Measurements from ENCODE around the gene VSIG4.
"Not testable (repeated sequence)": the region's sequence is repeated elsewhere in the genome, so short reads cannot be mapped to it uniquely, and the experiment has no call there.

The VSIG4 gene

DNA sequence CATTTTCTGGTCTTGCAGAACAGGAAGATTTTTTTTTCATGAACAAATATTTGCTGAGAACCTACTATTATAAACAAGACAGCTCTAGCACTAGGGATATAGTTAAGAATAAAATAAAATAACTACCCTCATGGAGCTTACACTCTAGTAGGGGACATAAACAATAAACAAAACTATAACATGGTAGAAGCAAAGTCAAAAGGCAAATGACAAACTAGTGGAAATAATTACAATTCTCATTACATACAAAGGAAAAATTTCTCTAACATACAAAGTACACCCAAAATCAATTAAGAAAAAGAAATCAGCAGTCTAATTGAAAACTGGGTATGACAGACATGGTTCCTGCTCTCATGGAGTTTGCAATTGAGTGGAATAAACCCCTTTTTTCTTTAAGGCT lies 32.0 kb downstream of the VSIG4 start:
- DNase-seq, result no peak

DNA sequence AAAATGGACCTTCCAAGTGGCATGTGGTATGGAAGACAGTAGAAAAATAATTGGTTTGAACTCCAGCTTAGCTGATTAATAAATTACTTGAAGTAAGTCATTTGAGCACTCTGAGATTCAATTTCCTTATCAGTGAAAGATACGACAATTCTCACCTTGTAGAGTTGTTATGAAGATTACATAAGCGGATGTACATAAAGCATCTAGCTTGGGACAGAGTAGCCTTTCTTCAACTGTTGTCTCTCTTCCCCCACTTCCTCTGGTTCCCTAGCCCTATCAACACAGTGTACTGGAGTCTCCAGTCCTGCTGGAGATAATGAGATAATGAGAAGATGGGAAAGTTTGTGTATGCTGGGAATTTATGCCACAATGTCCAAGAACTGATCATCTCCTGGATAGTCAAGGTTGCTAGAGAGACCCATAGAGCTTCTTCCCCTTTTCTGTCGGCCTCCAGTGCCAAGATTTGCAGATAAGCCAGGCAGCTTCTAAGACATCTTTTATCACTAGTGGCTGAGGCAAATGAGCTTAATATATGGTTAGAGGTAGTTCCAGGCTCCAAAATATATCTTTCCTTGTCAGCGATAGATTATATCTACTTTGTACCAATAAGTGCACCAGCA lies 33.9 kb downstream of the VSIG4 start:
- DNase-seq, result peak; percentile 79

DNA sequence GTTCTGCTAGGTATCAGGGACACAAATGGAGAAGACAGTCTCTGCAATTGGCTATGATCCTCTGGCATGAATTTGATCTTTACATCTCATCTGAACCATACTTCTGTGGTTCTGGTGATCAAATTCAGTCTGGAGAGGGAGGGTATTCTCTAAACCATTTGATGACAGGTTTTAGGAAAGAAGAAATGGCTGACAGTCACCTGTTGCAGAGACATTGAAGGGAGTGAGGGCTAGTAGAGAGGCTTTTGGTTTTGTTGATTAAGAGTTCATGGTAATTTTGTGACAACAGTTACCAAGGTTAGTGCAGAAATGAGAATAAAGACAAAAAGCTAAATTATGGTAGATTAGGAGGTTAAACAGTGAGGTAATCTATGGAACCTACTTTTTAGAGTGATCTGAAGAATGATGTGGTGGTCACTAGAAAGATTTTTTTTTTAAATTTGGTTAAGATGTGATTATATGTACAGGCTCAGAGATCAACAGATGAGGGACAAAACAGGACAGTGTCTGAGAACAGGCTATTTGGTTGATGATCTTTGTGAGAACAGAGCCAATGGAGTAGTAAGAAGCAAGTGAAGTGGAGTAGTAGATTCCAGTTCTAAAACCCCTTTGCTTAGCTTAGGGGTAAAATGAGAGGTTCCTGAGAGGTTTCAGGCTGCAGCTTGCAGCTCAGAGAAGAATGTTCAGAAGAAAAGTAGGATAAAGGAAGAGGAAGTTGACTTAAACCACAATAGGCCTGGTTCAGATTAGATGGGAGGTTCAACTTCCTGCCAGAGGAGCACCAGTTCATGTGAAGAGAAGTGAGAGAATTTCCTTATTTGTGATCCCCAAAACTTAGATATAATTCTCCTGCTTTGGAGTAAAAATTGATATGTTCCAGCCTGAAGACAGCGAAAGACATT lies 34.7 kb downstream of the VSIG4 start:
- DNase-seq, result peak; percentile 88

DNA sequence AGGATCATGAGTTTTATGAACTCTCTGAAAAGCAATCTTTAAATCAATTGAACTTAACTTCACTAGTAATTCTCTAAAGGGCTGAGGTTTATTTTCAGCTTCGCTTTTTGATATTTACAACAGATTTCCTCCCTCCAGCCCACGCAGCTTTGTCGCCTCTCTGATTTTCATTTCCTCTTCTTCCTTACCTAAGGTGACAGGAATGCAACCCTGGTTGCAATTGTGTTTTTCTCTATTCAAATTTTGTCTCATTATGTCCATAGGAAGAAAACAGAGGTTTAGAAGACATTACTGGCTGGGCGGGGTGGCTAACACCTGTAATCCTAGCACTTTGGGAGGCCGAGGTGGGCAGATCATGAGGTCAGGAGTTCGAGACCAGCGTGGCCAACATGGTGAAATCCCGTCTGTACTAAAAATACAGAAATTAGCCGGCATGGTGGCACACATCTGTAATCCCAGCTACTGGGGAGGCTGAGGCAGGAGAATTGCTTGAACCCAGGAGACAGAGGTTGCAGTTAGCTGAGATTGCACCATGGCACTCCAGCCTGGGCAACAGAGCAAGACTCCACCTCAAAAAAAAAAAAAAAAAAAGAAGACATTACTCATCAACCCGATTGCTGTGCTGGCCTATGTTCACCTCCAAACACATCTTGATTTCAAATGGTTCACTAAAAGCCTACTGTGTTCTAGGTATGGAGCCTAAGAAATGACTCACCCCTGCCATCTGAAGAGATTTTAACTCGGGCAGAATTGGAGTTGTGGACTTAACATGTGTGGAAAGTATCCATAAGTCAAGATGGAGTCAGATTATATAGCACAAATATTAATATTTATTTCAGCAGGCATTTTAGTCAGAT lies 36.8 kb downstream of the VSIG4 start:
- no peak for DNase-seq

DNA sequence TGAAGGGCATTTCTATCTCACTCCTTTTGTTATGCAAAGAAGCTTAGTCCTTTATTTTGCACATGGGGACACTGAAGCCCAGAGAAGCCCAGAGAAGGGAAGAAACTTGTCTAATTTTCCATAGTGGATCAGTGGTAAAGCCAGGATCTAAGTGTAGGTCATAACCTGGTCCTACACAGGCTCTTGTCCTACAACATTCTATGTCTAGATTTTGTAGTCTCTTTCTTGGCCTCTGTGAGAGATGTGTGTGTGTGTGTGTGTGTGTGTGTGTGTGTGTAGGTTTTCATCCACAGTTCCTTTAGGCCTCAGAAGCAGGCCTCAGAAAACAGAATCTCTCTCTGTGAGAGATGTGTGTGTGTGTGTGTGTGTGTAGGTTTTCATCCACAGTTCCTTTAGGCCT lies 38.3 kb downstream of the VSIG4 start:
- DNase-seq, result no peak

DNA sequence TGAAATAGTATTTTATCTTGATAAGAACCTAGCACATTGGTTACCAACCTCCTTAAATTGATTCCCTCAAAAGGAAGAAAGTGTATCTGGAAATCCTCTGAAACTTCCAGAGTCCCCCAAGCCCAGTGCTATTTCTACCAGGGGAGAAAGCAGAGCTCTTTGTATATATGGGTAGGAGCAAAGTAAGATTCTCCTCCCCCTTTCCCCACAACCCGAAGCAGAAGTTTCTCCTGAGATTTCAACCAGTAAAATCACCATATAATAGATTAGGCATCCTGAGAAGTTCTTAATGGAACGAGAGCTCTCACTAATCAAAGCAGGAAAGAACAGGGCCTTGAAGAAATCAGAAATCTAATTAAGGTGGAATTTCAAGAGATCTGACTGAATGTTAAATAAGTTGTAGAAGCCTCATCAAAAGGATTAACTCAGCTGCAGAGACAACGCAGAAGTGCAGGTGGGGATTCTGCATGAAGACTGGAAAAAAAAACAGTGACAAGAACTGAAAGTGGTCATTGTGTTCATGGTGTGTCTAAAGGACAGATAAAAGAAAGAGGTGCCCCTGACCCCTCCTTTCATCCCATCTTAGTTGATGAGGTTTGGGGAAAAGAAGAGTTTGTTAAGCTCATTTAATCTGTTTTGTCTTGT lies 39.1 kb downstream of the VSIG4 start:
- no peak for DNase-seq

DNA sequence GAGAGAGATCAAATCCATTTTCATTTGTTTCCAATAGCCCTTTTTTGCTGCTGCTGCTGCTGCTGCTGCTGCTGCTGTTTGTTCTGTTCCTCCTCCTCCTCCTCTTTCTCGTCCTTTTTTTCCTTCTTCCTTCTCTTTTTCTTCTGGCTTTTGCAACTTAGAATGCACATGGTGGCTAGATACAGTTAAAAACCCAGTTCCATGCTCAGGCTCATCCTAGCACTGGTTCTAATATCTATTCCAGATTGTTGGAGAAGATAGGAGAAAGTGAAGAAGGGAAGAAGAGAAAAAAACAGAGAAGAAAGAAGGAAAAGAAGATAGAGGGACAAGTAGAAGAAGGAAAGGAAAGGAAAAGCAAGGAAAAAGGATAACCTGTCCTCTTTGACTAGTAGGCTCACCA lies 39.7 kb downstream of the VSIG4 start:
- no peak for DNase-seq

DNA sequence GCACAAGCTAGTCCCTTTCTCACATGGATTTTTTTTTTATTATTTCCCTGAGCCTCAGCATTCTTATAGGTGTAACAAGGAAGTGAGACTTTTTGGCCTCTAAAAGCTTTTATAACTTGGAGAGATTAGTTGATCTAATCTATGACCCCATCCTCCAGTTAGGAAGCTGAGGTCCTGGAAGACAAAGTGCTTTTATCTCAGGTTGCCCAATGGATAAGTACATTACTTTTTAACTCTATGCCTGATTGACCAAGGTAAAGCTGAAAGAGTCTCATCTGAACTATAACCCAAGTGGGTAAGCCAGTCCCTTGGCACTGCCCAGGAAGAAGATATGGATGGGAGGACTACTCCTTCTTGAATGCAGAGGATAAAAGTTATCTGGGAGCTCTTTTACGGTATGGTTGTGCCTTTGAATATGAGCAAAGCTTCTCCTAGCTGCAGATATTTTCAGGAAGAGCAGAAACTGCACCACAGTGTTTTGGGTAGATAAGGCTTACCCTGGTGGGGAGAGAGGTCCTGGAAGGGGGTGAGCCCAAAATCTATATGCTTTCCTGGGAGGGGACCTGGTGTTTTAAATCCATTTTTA lies 40.2 kb downstream of the VSIG4 start:
- DNase-seq, result peak; percentile 83

DNA sequence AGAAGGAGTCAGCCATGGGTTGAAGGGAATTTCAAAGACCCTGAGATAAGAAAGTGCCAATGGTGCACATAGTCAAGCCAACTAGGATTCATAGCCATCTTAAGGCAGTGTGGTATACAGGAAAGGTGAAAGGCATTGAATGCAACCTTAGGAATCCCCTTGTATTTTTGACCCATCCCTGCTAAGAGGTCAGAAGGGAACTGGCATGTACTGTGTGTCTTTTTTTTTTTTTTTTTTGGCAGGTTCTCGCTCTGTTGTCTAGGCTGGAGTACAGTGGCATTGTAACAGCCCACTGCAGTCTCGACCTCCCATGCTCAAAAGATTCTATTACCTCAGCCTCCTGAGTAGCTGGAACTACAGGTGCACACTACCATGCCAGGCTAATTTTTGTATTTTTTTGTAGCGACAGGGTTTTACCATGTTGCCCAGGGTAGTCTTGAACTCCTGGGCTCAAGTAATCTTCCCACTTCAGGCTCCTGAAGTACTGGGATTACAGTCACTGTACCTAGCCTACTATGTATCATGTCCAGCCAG lies 40.8 kb downstream of the VSIG4 start:
- no peak for DNase-seq

DNA sequence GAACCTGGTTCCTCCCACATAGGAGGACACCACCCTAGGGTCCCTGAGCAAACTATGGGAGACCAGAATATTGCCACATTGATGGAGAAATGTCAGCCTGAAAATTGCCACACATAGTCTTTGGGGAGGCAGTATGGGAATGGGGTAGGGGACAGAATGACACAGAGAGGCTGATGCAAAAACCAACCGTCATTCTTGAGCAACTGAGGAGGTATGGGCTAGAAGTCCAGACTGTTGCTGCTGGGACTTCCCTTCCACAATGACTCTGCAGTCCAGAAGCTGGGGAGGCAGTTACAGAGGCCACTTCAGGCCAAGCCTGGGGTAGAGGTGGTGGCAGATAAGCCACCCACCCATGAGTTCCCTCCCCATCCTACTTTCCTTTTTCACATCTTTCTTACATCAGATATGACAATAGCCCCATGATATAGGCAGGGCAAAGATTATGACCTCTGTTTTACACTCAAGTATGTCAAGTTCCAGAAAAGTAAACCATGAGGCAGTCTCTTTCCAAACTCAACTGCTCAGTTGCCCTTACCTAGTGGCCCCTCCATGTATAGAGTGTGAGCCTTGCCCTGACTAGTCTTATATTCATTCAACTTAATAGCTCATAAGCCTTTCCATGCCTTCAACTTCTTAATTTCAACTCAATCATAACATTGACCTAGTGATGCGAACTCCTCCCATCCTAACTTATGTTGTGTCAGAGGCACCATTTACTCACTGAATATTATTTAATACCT lies 41.7 kb downstream of the VSIG4 start:
- peak; percentile 96 for DNase-seq

DNA sequence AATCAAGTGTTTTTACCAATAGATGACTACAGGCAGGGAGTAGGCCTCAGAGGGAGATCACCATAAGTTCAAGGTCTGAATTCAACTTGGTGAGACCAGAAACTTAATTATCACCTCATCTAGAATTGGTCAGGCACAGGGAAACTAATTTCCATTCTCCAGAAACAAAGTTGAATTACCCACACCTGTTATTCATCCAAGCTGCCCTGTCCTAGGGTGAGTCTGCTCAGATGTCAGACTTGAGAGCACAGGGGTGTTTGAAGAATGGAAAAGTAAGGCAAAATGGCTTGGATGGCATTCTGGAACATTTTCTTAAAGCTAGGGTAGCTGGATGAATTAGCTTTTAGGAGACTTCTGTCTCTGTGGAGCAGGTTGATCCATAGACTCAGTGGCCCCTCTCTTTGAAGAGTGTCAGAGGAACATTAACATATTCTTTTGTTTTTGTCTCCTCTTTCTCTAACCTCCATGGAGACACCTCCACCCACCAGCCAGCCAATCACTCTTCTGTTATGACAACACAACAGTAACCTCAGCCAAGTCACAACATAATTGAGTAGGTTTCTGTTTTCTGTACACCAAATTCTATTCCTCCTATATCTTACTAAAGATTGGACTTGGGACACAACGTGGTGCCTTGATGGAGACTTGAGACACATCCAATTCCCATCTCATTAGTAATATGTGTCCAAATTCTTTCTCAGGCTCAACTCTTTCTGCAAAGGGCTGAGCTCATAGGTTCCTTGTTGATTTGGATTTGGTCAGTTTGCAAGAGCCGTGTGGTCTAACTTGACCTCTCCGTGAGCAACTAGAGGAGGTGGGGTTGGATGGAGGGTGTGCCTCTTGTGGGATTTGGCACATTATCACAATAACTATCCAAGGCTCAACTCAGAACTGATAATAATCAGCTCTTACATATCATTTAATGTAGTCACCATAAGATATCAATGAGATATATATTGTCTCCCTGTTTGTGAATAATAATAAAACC lies 45.1 kb downstream of the VSIG4 start:
- no peak for DNase-seq

DNA sequence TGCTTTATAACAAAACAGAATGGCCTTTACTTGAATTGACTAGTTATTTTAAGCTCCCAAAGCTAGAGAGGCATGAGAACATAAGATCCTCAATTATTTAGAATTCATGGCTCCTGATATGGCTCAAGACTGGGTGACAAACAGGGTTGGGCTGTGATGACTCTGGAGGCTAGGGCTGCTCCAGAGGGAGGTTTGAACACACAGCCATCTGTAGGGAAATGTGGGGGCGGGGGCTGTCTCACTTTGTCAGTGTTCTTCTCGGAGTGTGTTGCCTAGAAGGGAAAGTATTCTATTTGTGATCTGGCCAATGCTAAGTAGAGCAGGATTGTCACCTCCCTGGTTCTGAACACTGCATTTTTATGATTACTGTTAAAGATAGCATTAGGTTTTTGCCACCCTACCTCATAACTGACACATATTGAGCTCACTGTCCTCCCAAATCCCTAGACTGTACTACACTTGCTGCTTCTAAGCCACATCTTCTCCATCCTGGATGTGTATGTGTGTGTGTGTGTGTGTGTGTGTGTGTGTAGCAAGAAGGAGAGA lies 45.9 kb downstream of the VSIG4 start:
- no peak for DNase-seq

DNA sequence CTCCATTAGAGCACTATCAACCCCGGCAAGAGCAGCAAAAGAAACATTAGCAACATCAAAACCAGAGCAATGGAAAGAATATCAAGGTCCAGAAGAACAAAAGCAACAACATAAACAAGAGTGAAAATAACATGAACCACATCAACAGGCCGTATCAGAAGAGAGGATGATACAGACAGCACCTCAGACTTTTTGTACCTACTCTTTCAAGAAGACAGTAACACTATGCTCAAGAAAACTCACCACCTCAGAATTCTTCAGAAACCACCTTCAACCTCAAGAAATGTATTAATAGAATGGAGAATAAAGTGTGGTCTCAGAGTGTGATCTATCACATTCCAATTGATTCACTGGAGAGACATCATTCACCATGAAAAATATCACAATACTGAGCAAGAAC lies 46.5 kb downstream of the VSIG4 start:
- no peak for DNase-seq

DNA sequence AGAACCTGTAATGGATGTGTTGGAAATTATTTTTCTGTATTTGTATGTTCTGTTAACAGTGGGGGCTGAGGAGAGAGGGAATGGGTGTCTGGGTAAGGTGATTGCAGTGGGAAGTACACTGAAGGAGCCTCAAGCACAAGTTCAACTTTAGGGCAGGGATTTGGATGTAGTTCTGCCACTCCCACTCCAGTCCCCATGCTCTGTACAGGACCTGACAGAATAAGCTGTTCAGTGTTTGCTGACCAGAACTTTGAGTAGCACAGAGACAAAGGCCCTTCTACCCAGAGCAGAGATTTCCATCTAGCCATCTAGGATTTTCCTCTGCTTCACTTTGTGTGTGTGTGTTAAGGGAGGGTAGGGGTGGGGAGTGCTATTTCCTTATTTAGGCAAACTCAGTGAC lies 49.2 kb downstream of the VSIG4 start:
- DNase-seq, result no peak

DNA sequence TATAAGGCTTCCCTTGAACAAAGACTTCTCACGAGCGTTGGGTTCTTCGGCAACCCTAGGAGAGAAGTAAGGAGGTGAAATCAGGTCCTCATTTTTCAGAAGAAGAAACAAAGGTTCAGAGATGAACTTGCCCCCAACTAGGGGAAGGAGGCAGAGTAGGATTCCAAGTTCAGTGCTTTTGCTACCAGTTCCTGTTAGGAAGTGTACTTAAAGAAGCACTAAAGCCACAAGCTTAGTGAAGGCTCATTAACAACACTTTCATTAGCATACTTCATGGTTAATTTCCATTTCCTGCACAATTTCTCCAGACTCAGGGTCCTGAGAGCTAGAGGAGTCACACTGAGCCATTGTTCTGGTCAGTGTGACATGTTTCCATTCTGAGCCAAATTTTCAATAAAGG lies 52.1 kb downstream of the VSIG4 start:
- DNase-seq, result no peak

DNA sequence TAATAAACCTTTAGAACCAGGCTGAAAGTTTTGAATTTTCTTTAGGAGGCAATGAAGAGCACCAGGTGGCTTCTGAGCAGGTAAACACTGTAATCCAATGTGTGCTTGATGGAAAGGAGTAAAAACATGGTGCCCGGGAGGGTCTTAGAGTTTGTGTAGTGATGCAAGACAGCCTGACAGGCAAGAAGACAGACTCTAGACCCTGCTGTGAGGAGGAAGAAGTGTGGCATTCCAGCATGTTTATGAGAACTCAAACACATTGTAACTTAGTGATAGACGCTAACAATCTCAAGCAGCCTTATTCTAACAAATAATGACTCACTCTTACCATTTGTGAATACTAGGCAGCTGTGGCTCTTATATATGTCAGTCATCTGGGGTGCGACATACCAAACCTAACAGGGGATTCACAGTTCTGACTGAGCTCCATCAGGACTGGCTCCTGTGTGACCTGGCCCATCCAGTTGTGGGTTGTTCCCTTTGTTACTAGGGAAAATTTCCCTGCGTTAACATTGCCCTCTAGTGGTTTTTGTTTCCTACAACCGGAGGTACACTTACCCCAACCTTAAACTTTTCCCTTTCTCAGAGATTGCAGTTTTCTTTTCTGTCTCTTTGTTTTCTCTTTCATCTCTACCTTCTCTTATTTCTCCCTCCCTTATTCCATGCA lies 53.8 kb downstream of the VSIG4 start:
- peak; percentile 87 for DNase-seq

DNA sequence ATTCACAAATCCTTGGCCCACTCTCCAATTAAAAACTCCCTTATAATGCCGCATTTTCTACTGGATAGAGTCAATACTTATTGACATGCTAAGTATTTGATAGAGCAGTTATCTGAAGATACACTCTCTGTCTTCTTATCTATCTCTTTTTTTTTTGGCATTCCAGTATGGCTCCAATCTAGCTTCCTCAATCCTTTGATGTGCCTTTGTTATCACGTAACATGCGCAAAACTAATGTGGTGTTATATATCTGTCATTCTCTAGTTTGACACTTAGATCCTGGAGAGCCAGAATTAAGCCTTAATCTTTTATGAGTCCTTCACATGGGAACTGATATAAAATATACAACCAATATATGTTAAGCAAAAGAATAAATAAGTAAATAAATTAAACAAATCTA lies 54.7 kb downstream of the VSIG4 start:
- no peak for DNase-seq

DNA sequence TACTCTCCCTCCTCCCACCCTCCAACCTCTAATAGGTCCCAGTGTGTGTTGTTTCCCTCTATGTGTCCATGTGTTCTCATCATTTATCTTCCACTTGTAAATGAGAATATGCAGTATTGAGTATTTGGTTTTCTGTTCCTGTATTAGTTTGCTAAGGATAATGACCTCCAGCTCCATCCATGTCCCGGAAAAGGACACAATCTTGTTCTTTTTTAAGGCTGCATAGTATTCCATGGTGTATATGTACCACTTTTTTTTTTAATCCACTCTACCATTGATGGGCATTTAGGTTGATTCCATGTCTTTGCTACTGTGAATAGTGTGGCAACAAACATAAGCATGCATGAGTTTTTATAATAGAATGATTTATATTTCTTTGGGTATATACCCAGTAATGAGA lies 62.7 kb downstream of the VSIG4 start:
- DNase-seq, result not testable (repeated sequence)

DNA sequence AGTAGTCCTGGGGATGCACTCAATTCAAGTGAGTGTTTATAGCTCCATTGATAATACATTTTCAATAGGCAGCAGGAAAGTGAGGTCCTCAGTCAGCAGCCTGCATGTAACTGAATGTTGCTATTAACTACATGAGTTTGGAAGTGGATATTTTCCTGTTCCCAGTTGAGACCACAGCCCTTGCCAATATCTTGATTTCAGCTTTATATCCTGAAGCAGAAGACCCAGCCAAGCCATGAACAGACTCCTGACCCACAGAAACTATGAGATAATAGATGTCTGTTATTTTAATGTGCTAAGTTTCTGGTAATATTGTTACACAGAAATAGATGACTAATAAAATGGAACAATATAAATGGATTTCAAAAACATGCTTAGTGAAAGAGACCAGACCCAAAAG lies 63.7 kb downstream of the VSIG4 start:
- DNase-seq, result no peak

All from hematopoietic multipotent progenitor cell treated with erythropoietin and hydrocortisone succinate and interleukin-3 and kit ligand, for 4 days (in vitro differentiated cells).